Measurements from ENCODE around the gene ADAMTS18. TPM values are rescaled to one million over a fixed set of nuclear protein-coding genes. Genes with fewer than 3 reads are reported as not detected.

ADAMTS18 gene
- total RNA-seq, 2 experiments from 2014 or later: not detected

- Mint-ChIP-seq H3K27ac (no peak overlapping the region), H3K27me3 (peaks cover 4% of the 10 kb centered on the region), H3K4me1 (no peaks in the 10 kb centered on the region), H3K9me3 (ENCODE audit: low read depth) (no peaks in the 10 kb centered on the region), H3K36me3 (no peaks in the 10 kb centered on the region), H3K4me3 (no peak overlapping the region)
- ATAC-seq (no peak), DNase-seq (no peak)
- CTCF ChIA-PET: no interaction called here
Measured at GRCh38 chr16:77399066-77399465, 35.8 kb downstream of the ADAMTS18 start.

GRCh38 chr16:77398495-77398894, 36.3 kb downstream of the ADAMTS18 start:
- no peaks in the 10 kb centered on the region for H3K4me1 Mint-ChIP-seq
- H3K9me3 Mint-ChIP-seq (ENCODE audit: low read depth): no peaks in the 10 kb centered on the region
- no peak for ATAC-seq
- no peak overlapping the region for H3K4me3 Mint-ChIP-seq
- no peaks in the 10 kb centered on the region for H3K36me3 Mint-ChIP-seq
- no peak for DNase-seq
- CTCF ChIA-PET: no interaction called here
- H3K27ac Mint-ChIP-seq: no peak overlapping the region
- peaks cover 2% of the 10 kb centered on the region for H3K27me3 Mint-ChIP-seq

GRCh38 chr16:77396461-77396860, 38.4 kb downstream of the ADAMTS18 start:
- Mint-ChIP-seq H3K4me3 (no peak overlapping the region), H3K27me3 (peaks cover 2% of the 10 kb centered on the region), H3K4me1 (no peaks in the 10 kb centered on the region), H3K9me3 (ENCODE audit: low read depth) (no peaks in the 10 kb centered on the region), H3K36me3 (no peaks in the 10 kb centered on the region), H3K27ac (no peak overlapping the region)
- no peak for ATAC-seq
- DNase-seq: no peak
- CTCF ChIA-PET: no interaction called here

- CTCF ChIA-PET: no interaction called here
- Mint-ChIP-seq H3K27ac (no peak overlapping the region), H3K27me3 (peaks cover 2% of the 10 kb centered on the region), H3K9me3 (ENCODE audit: low read depth) (no peaks in the 10 kb centered on the region), H3K36me3 (no peaks in the 10 kb centered on the region), H3K4me1 (no peaks in the 10 kb centered on the region), H3K4me3 (no peak overlapping the region)
- no peak for ATAC-seq
- no peak for DNase-seq
Measured at GRCh38 chr16:77394699-77395098, 40.1 kb downstream of the ADAMTS18 start.

GRCh38 chr16:77393955-77394354, 40.9 kb downstream of the ADAMTS18 start:
- H3K27me3 Mint-ChIP-seq: peaks cover 2% of the 10 kb centered on the region
- CTCF ChIA-PET: interaction anchor here (1.0 kb wide), 1 partner anchor 17 kb away, joined by 3 read pairs; no protein-coding TSS in a partner anchor
- H3K4me1 Mint-ChIP-seq: no peaks in the 10 kb centered on the region
- DNase-seq (no peak), ATAC-seq (no peak)
- H3K36me3 Mint-ChIP-seq: no peaks in the 10 kb centered on the region
- no peaks in the 10 kb centered on the region for H3K9me3 Mint-ChIP-seq (ENCODE audit: low read depth)
- no peak overlapping the region for H3K4me3 Mint-ChIP-seq
- no peak overlapping the region for H3K27ac Mint-ChIP-seq

- CTCF ChIA-PET: no interaction called here
- ATAC-seq: no peak
- no peak overlapping the region for H3K4me3 Mint-ChIP-seq
- no peaks in the 10 kb centered on the region for H3K27me3 Mint-ChIP-seq
- H3K9me3 Mint-ChIP-seq (ENCODE audit: low read depth): no peaks in the 10 kb centered on the region
- no peaks in the 10 kb centered on the region for H3K4me1 Mint-ChIP-seq
- H3K36me3 Mint-ChIP-seq: no peaks in the 10 kb centered on the region
- H3K27ac Mint-ChIP-seq: no peak overlapping the region
- DNase-seq: no peak
Measured at GRCh38 chr16:77387815-77388209, 47.0 kb downstream of the ADAMTS18 start.

GRCh38 chr16:77386831-77387814, 47.7 kb downstream of the ADAMTS18 start:
- no peak overlapping the region for H3K4me3 Mint-ChIP-seq
- no peaks in the 10 kb centered on the region for H3K36me3 Mint-ChIP-seq
- H3K4me1 Mint-ChIP-seq: no peaks in the 10 kb centered on the region
- H3K9me3 Mint-ChIP-seq (ENCODE audit: low read depth): no peaks in the 10 kb centered on the region
- DNase-seq: no peak
- H3K27ac Mint-ChIP-seq: no peak overlapping the region
- H3K27me3 Mint-ChIP-seq: no peaks in the 10 kb centered on the region
- ATAC-seq: no peak
- CTCF ChIA-PET: no interaction called here

- Mint-ChIP-seq H3K36me3 (no peaks in the 10 kb centered on the region), H3K9me3 (ENCODE audit: low read depth) (no peaks in the 10 kb centered on the region), H3K27me3 (no peaks in the 10 kb centered on the region), H3K27ac (no peak overlapping the region), H3K4me1 (no peaks in the 10 kb centered on the region), H3K4me3 (no peak overlapping the region)
- CTCF ChIA-PET: no interaction called here
- DNase-seq (no peak), ATAC-seq (no peak)
Measured at GRCh38 chr16:77385481-77385880, 49.4 kb downstream of the ADAMTS18 start.

- CTCF ChIA-PET: interaction anchor here (0.6 kb wide), 1 partner anchor 91 kb away, joined by 4 read pairs; no protein-coding TSS in a partner anchor
Measured at GRCh38 chr16:77383606-77384187, 51.1 kb downstream of the ADAMTS18 start.

GRCh38 chr16:77376358-77376757, 58.5 kb downstream of the ADAMTS18 start:
- CTCF ChIA-PET: interaction anchor here (0.9 kb wide), 1 partner anchor 17 kb away, joined by 3 read pairs; no protein-coding TSS in a partner anchor
- Mint-ChIP-seq H3K4me3 (no peak overlapping the region), H3K4me1 (no peaks in the 10 kb centered on the region), H3K9me3 (ENCODE audit: low read depth) (no peaks in the 10 kb centered on the region), H3K36me3 (no peaks in the 10 kb centered on the region), H3K27me3 (no peaks in the 10 kb centered on the region), H3K27ac (no peak overlapping the region)
- ATAC-seq (no peak), DNase-seq (peak; percentile 41)

More at GRCh38 chr16:77383606-77384187, 51.1 kb downstream of the ADAMTS18 start:
- Mint-ChIP-seq H3K9me3 (ENCODE audit: low read depth) (no peaks in the 10 kb centered on the region), H3K36me3 (no peaks in the 10 kb centered on the region), H3K4me1 (no peaks in the 10 kb centered on the region), H3K27me3 (no peaks in the 10 kb centered on the region), H3K4me3 (no peak overlapping the region), H3K27ac (no peak overlapping the region)
- DNase-seq: no peak
- ATAC-seq: no peak

GRCh38 chr16:77375396-77375795, 59.4 kb downstream of the ADAMTS18 start:
- Mint-ChIP-seq H3K4me1 (no peaks in the 10 kb centered on the region), H3K27ac (no peak overlapping the region), H3K9me3 (ENCODE audit: low read depth) (no peaks in the 10 kb centered on the region), H3K27me3 (peaks cover 2% of the 10 kb centered on the region), H3K4me3 (no peak overlapping the region), H3K36me3 (no peaks in the 10 kb centered on the region)
- CTCF ChIA-PET: no interaction called here
- DNase-seq (no peak), ATAC-seq (no peak)

- Mint-ChIP-seq H3K27me3 (peaks cover 2% of the 10 kb centered on the region), H3K4me3 (no peak overlapping the region), H3K4me1 (no peaks in the 10 kb centered on the region), H3K36me3 (no peaks in the 10 kb centered on the region), H3K27ac (no peak overlapping the region), H3K9me3 (ENCODE audit: low read depth) (no peaks in the 10 kb centered on the region)
- DNase-seq (no peak), ATAC-seq (no peak)
- CTCF ChIA-PET: no interaction called here
Measured at GRCh38 chr16:77374384-77374783, 60.5 kb downstream of the ADAMTS18 start.

GRCh38 chr16:77373726-77374125, 61.1 kb downstream of the ADAMTS18 start:
- Mint-ChIP-seq H3K4me1 (no peaks in the 10 kb centered on the region), H3K27ac (no peak overlapping the region), H3K9me3 (ENCODE audit: low read depth) (no peaks in the 10 kb centered on the region), H3K4me3 (no peak overlapping the region), H3K36me3 (no peaks in the 10 kb centered on the region), H3K27me3 (peaks cover 2% of the 10 kb centered on the region)
- no peak for DNase-seq
- no peak for ATAC-seq
- CTCF ChIA-PET: no interaction called here

GRCh38 chr16:77364770-77365169, 70.1 kb downstream of the ADAMTS18 start:
- Mint-ChIP-seq H3K27ac (no peak overlapping the region), H3K4me3 (no peak overlapping the region), H3K36me3 (no peaks in the 10 kb centered on the region), H3K4me1 (no peaks in the 10 kb centered on the region), H3K9me3 (ENCODE audit: low read depth) (no peaks in the 10 kb centered on the region), H3K27me3 (no peaks in the 10 kb centered on the region)
- no peak for DNase-seq
- CTCF ChIA-PET: no interaction called here
- ATAC-seq: no peak

Measured in activated CD8-positive, alpha-beta memory T cell treated with anti-CD3 and anti-CD28 coated beads, Interleukin-2, amount 10 ng/mL, durations not matched to agents 7 days and 5 days (primary cell).